NCI-H748 treated with DMSO at 0.1 percent for 48 hours (cell line): ENCODE measurements around the gene TTC21B.
A peak's percentile ranks its signal among the peaks of the same experiment; 100 is the strongest.
"Not testable (repeated sequence)": the region's sequence is repeated elsewhere in the genome, so short reads cannot be mapped to it uniquely, and the experiment has no call there.

Experiments used
- DNase-seq: peaks from one replicate; lab custom pipeline; 2025; lab: John Stamatoyannopoulos, UW

The TTC21B gene

GRCh38 chr2:165953655-165954606, at the start of gene TTC21B:
Gene TTC21B, minus strand, starts transcription at chr2:165953776. Its CDS starts 71 bp downstream, at chr2:165953705.
- peak; percentile 96 for DNase-seq

GRCh38 chr2:166000401-166000800, 46.8 kb upstream of the TTC21B start:
- DNase-seq = no peak

GRCh38 chr2:165990846-165991245, 37.3 kb upstream of the TTC21B start:
- no peak for DNase-seq

GRCh38 chr2:165989851-165990250, 36.3 kb upstream of the TTC21B start:
- DNase-seq = peak; percentile 16

GRCh38 chr2:165985120-165985519, 31.5 kb upstream of the TTC21B start:
- no peak for DNase-seq

- DNase-seq = not testable (repeated sequence)
Observed at GRCh38 chr2:165972161-165972560, 18.6 kb upstream of the TTC21B start.

- DNase-seq = no peak
Observed at GRCh38 chr2:165970663-165971062, 17.1 kb upstream of the TTC21B start.

- DNase-seq = no peak
Observed at GRCh38 chr2:165969227-165969626, 15.7 kb upstream of the TTC21B start.

GRCh38 chr2:165967746-165968145, 14.2 kb upstream of the TTC21B start:
- DNase-seq = no peak

- DNase-seq = no peak
Observed at GRCh38 chr2:165961818-165962217, 8.2 kb upstream of the TTC21B start.

GRCh38 chr2:165959371-165959770, 5.8 kb upstream of the TTC21B start:
- no peak for DNase-seq

- DNase-seq = no peak
Observed at GRCh38 chr2:165958313-165958960, 4.9 kb upstream of the TTC21B start.

- no peak for DNase-seq
Observed at GRCh38 chr2:165957030-165957675, 3.6 kb upstream of the TTC21B start.

GRCh38 chr2:165953306-165953654, 296 bp downstream of the TTC21B start:
- peak; percentile 76 for DNase-seq

GRCh38 chr2:165952741-165953211, 800 bp downstream of the TTC21B start:
- peak; percentile 60 for DNase-seq

- DNase-seq = no peak
Observed at GRCh38 chr2:165952085-165952484, 1.5 kb downstream of the TTC21B start.

- no peak for DNase-seq
Observed at GRCh38 chr2:165950438-165950837, 3.1 kb downstream of the TTC21B start.

GRCh38 chr2:165941827-165942226, 11.7 kb downstream of the TTC21B start:
- no peak for DNase-seq

GRCh38 chr2:165938237-165938636, 15.3 kb downstream of the TTC21B start:
- DNase-seq = no peak

GRCh38 chr2:165933211-165933910, 20.2 kb downstream of the TTC21B start:
- no peak for DNase-seq

- no peak for DNase-seq
Observed at GRCh38 chr2:165927774-165928173, 25.8 kb downstream of the TTC21B start.

- DNase-seq = no peak
Observed at GRCh38 chr2:165927353-165927752, 26.2 kb downstream of the TTC21B start.
